ENCODE measurements around the gene TARP.

Gene TARP

GRCh38 chr7:38283809-38284208 lies 10.4 kb upstream of the TARP start:
- CTCF ChIA-PET = no interaction called here
- DNase-seq (ENCODE audit: extremely low spot score) = no peak
- no peak for TF ChIP-seq ARNT (IDR thresholded peaks at IDR 0.05)
- POLR2A ChIA-PET = no interaction called here

- POLR2A ChIA-PET = no interaction called here
- no peak for TF ChIP-seq TARDBP (IDR thresholded peaks at IDR 0.05)
- no peak for TF ChIP-seq PKNOX1 (IDR thresholded peaks at IDR 0.05)
- no peak for TF ChIP-seq ZNF384 (IDR thresholded peaks at IDR 0.05)
- no peak for TF ChIP-seq BHLHE40 (IDR thresholded peaks at IDR 0.05; ENCODE audit: borderline replicate concordance)
- TF ChIP-seq NFRKB (IDR thresholded peaks at IDR 0.05) = no peak
- no peak for TF ChIP-seq HDGF (IDR thresholded peaks at IDR 0.05; ENCODE audit: borderline replicate concordance)
- TF ChIP-seq SP1 (IDR thresholded peaks at IDR 0.05) = no peak
- TF ChIP-seq FOXA1 (IDR thresholded peaks at IDR 0.05) = no peak
- TF ChIP-seq SUZ12 (IDR thresholded peaks at IDR 0.05) = no peak
- no peak for TF ChIP-seq ELF4 (IDR thresholded peaks at IDR 0.05)
- no peak for DNase-seq (ENCODE audit: extremely low spot score)
- CTCF ChIA-PET = interaction anchor here (0.6 kb wide), 1 partner anchor 178 kb away, joined by 4 read pairs; no protein-coding TSS in a partner anchor
Measured at GRCh38 chr7:38283107-38283506, 9.7 kb upstream of the TARP start.

GRCh38 chr7:38282081-38282480 lies 8.6 kb upstream of the TARP start:
- CTCF ChIA-PET = interaction anchor here (2.1 kb wide), 1 partner anchor 54 kb away, joined by 7 read pairs; no protein-coding TSS in a partner anchor
- POLR2A ChIA-PET = no interaction called here
- no peak for DNase-seq (ENCODE audit: extremely low spot score)
- TF ChIP-seq FOXM1 (IDR thresholded peaks at IDR 0.05; ENCODE audit: borderline replicate concordance) (no peak), BHLHE40 (IDR thresholded peaks at IDR 0.05; ENCODE audit: borderline replicate concordance) (no peak), SP1 (IDR thresholded peaks at IDR 0.05) (no peak), TARDBP (IDR thresholded peaks at IDR 0.05) (no peak), ZNF384 (IDR thresholded peaks at IDR 0.05) (no peak), CTBP1 (IDR thresholded peaks at IDR 0.05; ENCODE audit: borderline replicate concordance) (no peak), FOXK2 (IDR thresholded peaks at IDR 0.05) (no peak), ELF4 (IDR thresholded peaks at IDR 0.05) (no peak)

GRCh38 chr7:38281266-38281665 lies 7.8 kb upstream of the TARP start:
- DNase-seq (ENCODE audit: extremely low spot score) = no peak
- ChIA-PET CTCF (interaction anchor here (2.1 kb wide), 1 partner anchor 55 kb away, joined by 7 read pairs; no protein-coding TSS in a partner anchor), POLR2A (no interaction called here)
- TF ChIP-seq ARNT (IDR thresholded peaks at IDR 0.05) = no peak
- TF ChIP-seq FOXK2 (IDR thresholded peaks at IDR 0.05) = no peak
- no peak for TF ChIP-seq FOXA1 (IDR thresholded peaks at IDR 0.05)
- no peak for TF ChIP-seq SP1 (IDR thresholded peaks at IDR 0.05)
- TF ChIP-seq BHLHE40 (IDR thresholded peaks at IDR 0.05; ENCODE audit: borderline replicate concordance) = no peak
- no peak for TF ChIP-seq L3MBTL2 (conservative IDR thresholded peaks at IDR 0.05)

GRCh38 chr7:38280707-38281106 lies 7.3 kb upstream of the TARP start:
- TF ChIP-seq L3MBTL2 (conservative IDR thresholded peaks at IDR 0.05) = no peak
- ChIA-PET CTCF (interaction anchor here (2.1 kb wide), 1 partner anchor 55 kb away, joined by 7 read pairs; no protein-coding TSS in a partner anchor), POLR2A (no interaction called here)
- DNase-seq (ENCODE audit: extremely low spot score) = no peak

- ChIA-PET CTCF (no interaction called here), POLR2A (no interaction called here)
- no peak for DNase-seq (ENCODE audit: extremely low spot score)
- TF ChIP-seq TARDBP (IDR thresholded peaks at IDR 0.05) (no peak), ARNT (IDR thresholded peaks at IDR 0.05) (no peak), NFRKB (IDR thresholded peaks at IDR 0.05) (no peak), HDGF (IDR thresholded peaks at IDR 0.05; ENCODE audit: borderline replicate concordance) (no peak), BHLHE40 (IDR thresholded peaks at IDR 0.05; ENCODE audit: borderline replicate concordance) (no peak), L3MBTL2 (conservative IDR thresholded peaks at IDR 0.05) (no peak), PKNOX1 (IDR thresholded peaks at IDR 0.05) (no peak), ZNF384 (IDR thresholded peaks at IDR 0.05) (no peak), FOXM1 (IDR thresholded peaks at IDR 0.05; ENCODE audit: borderline replicate concordance) (no peak), LEF1 (IDR thresholded peaks at IDR 0.05; ENCODE audit: borderline replicate concordance) (no peak), SUZ12 (IDR thresholded peaks at IDR 0.05) (no peak), SP1 (IDR thresholded peaks at IDR 0.05) (no peak), FOXA1 (IDR thresholded peaks at IDR 0.05) (no peak), FOXK2 (IDR thresholded peaks at IDR 0.05) (no peak), ELF4 (IDR thresholded peaks at IDR 0.05) (no peak), CTBP1 (IDR thresholded peaks at IDR 0.05; ENCODE audit: borderline replicate concordance) (no peak)
Measured at GRCh38 chr7:38280000-38280399, 6.6 kb upstream of the TARP start.

- TF ChIP-seq ELF4 (IDR thresholded peaks at IDR 0.05) (no peak), SUZ12 (IDR thresholded peaks at IDR 0.05) (no peak), TARDBP (IDR thresholded peaks at IDR 0.05) (no peak)
- POLR2A ChIA-PET = no interaction called here
- CTCF ChIA-PET = no interaction called here
- no peak for DNase-seq (ENCODE audit: extremely low spot score)
Measured at GRCh38 chr7:38276096-38276877, 2.9 kb upstream of the TARP start.

Measured in HEK293T (cell line).